HL-60/S4 (cell line): ENCODE results near the gene RPUSD1.
"Not testable (repeated sequence)": the region's sequence is repeated elsewhere in the genome, so short reads cannot be mapped to it uniquely, and the experiment has no call there.

Experiments used
- in situ Hi-C: fragments of 300-500 bp; cut with MboI; formaldehyde crosslinking; loops from 2 replicates; pipeline ENCODE4 v1.14.3; 2022; ENCODE audit warnings: low sequenced_read_pairs

The RPUSD1 gene

DNA sequence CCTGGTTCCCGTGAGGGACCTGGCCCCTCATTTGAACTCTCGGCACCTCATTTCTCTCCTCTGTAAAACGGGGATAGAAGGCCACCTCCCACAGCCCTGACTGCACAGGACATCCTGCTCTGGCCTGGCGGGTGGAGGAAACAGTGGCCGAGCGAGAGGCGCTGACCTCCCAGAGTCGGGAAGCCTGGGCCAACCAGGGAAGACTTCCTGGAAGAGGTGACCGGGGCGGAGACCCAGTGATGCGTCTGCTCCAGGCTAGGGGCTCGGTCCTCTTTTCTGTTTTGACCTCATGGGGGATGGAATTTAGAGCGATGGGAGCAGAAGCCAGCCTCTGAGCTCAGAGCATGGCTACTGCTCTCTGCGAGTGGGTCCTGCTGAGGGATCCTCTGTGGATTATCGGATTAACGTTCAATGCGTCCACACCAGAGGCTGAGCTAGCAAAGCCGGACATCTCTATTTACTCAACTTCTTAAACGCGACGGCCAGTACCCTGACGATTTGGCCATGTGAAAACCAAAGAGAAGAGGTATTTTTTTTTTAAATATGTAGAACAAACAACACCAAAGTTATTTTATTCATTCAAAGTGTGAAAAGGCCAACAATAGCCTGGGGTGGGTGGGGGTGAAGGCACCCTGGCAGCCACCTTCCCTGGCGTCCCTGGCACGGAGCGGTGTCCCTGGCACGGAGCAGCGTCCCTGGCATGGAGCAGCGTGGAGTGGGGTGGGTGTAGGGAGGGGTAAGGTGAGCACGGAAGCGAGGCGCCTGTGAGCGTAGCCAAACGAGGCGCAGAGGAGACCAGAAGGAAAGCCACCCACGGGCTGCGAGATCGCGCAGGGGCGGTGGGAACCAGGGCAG is 36.8 kb downstream of the RPUSD1 start:
- in situ Hi-C loops: no loop called here

DNA sequence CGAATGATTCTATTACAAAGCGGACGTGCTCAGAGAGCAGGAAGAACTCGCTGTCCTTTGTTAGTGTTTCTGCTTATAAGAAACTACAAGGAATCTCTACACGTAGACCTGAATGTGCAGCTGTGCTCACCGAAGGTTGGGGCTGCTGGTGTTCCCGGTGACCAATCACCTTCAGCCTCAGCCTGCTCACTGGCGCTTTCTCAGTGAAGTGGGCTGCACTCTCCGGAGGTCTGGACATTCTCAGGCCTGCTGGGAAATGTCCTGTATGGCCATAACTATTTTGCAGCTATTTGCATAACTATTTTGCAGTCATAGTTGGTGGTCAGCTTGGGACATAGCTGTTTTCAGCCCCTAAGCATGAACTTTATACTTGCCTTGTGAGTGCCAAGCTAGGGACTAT is 37.7 kb downstream of the RPUSD1 start:
- in situ Hi-C loops: no loop called here

DNA sequence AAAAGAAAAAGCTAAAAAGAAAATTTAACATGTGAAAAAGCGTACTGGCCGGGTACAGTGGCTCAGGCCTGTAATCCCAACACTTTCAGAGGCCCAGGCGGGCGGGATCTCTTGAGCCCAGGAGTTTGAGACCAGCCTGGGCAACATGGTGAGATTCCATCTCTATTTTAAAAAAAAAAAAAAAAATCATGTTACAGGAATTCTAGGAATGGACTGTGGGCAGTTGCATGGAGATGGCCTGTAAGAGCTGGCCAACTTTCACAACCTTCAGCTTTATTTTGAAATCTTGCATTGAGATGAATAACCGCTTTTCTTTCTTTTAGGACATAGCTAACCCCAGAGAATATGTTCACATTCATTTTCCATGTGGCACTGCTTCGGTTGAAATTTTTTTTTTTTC is 39.2 kb downstream of the RPUSD1 start:
- in situ Hi-C loops: no loop called here

DNA sequence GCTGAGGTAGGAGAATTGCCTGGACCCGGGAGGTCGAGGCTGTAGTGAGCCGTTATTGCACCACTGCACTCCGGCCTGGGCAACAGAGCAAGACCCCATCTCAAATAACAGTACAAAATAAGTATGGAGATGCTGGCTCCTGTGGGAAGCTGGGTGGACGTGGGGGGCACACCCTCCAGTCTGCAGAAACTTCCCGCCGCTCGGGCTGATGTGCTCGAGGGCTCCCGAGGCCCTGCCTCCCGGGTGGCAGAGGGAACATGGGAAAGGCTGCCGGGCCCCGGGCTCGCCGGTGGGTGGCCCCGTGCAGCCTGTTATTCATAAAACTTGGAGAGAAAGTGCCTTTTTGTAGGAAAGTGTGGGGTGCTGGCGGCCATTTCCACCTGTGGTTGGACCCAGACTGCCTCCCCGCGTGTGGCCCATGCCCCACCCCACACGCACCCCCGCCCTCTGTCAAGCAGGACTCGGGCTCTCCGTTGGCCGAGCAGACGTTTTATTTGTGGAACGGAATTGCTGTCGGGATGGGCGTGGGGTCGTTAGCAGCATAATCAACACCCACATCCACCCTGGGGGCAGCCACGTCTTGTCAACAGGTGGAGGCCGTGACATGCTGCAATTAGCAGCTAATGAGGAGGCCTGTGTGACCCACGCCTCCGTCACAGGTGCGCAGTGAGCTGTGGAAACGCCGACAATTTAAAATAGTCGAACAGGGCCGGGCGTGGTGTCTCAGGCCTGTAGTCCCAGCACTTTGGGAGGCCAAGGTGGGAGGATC is 40.0 kb downstream of the RPUSD1 start:
- in situ Hi-C loops: no loop called here

DNA sequence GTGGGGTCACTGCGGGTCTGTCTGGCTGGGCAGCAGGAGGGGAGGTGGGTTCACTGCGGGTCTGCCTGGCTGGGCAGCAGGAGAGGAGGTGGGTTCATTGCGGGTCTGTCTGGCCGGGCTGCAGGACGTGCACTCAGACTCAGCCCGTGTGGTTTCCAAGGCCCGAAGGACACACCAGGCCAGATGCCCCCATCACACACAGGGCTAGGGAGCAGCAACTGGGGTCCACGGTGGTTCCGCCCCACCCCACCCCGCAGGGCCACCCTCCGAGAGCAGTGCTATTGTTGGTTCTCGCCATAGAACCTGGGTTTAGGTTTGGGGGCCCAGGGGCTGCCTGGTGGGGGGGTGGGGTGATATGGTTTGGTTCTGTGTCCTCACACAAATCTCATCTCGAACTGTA is 41.5 kb downstream of the RPUSD1 start:
- in situ Hi-C loops: no loop called here

DNA sequence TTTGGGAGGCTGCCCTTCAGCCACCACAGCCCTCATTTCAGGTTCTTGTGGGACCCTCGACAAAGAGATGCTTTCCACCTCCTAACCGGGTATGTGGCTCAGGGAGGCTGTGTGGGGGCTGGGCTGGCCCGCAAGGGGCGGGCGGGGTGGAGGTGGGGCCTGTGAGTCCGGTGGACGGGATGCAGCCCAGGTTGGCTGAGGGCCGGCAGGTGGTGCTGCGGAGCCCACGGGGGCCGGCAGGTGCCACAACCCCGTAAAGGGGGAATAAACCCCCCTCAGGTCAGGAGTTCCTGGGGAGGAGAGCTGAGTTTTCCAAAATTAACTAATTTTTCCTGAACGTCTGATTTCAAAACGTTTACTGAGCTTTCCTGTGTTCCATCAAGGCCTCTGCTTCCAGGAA is 42.4 kb downstream of the RPUSD1 start:
- in situ Hi-C loops: no loop called here

DNA sequence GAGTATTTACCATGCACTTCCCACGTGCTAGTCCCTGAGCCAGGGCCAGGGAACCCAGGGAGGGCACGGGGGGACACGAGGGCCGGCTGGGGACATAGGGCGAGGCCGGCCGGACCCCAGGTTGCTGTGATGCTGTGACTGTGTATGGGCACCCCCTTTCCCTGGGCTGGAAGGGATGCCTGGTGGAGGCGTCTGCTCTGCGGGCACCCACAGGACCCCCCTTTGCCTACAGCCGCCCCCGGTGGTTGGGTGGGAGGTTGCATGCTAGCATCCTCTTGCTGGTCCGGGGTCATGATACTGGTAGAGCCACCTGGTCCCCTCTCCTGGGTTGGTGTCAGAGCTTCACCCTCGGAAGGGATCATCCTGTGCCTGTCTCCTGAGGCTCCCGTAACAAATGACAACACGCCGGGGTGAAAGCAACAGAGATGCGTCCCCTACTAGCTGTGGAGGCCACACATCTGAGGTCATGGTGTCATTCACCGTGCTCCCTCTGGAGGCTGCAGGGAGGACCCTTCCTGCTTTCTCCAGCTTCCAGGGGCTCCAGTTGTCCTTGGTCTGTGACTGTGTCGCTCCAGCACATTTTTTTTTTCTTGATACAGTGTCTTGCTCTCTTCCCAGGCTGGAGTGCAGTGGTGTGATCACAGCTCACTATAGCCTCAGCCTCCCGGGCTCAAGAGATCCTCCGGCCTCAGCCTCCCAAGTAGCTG is 44.2 kb downstream of the RPUSD1 start:
- in situ Hi-C loops: no loop called here

DNA sequence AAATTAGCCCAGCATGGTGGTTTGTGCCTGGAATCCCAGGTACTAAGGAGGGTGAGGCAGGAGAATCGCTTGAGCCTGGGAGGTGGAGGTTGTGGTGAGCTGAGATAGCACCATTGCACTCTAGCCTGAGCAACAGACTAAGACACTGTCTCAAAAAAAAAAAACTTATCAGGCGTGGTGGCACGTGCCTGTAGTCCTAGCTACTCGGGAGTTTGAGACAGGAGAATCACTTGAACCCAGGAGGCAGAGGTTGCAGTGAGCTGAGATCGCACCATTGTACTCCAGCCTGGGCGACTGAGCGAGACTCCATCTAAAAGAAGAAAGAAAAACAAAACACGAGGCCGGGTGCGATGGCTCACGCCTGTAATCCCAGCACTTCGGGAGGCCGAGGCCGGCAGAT is 45.3 kb downstream of the RPUSD1 start:
- in situ Hi-C loops: not testable (repeated sequence)

DNA sequence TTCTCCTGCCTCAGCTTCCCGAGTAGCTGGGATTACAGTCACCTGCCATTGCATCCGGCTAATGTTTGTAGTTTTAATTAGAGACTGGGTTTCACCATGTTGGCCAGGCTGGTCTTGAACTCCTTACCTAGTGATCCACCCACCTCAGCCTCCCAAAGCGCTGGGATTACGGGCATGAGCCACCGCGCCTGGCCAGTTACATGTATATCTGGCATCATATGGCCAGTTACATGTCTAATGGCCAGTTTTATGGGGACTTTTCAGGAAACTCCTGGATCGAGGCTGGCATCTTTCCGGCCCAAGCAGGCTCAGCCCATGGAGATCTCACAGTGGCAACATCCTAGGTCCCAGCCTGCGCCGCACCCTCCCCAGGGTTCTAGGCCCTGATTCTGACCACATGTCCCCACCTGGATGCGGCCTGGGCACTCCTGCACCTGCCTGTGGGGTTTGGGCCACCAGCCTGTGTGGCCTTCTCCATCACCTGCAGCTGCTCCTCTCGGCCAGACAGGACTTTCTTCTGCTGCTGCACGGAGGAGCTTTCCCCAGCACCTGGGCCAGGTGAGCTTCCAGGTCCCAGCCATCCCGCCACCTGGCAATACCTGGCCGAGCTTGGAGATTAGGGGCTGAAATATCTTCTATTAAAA is 46.1 kb downstream of the RPUSD1 start:
- in situ Hi-C loops: no loop called here

DNA sequence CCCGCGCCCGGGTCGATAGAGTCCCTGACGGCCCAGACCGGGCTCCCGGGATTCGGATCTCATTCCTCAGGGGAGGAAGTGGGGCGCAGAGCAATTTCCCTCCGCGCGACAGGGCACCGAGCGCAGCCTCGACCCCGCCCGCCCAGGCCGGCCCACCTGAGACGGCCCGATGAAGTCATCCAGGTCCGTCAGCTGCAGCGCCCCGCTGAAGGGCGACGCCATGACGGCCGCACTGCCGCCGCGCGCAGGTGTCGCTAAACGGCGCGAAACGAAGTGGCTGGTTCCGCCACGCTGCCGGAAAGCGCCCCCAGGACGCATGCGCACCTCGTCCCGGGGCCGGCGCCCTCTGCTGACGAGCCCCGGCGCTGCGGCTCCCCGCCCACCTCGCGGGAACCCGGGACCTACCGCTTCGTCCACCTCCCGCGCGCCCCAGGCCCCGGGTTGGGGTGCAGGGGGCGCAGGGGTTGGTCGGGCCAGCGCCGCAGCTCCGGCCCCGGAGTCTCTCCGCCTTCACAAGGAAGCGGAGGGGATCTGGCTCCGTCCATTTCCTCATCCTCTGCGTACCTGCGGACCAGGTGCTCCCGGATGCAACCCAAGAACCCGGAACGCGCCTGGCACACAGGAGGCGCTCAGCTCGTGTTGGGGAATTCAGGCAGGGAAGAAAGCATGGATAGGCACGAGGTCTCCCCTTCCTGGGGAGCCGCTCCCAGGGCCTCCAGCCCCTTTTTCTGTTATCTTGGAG is 47.2 kb downstream of the RPUSD1 start, which contains the start of gene CIAO3:
Gene CIAO3 (minus strand): TSS at position 234 of the 742 bp plus-strand sequence. CDS start 12 bp downstream, at position 222.
- in situ Hi-C loops: no loop called here

DNA sequence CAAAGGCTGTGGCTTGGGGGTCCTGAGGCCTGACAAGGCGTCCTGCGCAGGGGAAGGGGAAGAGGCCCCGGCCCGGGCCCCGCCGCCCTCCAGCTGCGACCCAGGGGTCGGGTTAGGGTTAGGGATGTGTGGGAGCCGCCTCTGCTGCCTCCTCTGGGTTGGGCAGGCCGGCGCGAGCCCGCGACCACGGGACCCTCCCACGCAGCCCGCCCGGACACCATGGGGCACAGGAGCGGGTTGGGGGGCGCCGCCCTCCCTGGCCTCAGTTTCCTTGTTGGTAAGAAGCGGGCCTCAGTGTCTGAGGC is 47.8 kb downstream of the RPUSD1 start:
- in situ Hi-C loops: no loop called here

DNA sequence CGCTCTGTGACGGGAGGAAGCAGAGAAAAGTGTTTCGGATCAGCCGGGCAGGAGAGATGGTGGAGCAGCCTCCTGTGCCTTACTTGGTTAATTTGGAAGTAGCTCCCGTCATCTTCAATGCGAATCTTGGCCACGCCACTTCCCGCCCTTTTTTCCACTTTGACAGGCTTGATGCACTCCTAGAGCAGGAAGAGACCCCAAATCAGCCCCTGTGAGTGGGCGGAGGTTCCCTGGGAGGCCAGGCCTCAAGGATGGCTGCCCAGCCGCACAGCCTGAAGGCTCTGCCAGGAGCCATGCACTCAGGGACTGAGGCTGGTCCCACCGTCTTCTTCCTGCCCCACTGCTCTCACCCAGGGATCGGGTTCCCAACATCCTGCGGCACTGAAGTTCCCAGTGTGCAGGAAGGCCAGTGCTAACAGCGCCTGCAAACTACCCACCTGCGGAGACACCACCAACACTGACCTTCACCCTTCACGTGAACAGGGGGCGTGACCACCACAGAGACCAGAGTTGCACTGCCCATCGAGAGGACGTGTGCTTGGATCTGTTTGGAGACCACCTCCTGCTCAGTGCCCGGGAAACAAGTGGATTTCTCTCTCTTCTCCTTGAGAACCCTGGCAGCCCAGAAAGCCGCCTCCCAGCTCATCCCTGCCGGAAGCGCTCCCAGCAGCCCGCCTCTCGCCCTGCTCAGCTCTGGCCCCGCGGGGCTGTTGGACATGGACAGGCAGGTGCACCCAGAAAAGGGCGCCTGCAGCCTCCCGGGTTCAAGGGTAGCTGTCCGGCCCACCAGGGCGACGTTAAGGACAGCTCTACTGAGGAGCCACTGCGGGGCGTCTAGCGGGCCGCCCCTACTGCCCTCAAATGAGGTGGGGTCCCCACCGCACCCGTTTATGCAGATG is 48.4 kb downstream of the RPUSD1 start:
- in situ Hi-C loops: no loop called here

DNA sequence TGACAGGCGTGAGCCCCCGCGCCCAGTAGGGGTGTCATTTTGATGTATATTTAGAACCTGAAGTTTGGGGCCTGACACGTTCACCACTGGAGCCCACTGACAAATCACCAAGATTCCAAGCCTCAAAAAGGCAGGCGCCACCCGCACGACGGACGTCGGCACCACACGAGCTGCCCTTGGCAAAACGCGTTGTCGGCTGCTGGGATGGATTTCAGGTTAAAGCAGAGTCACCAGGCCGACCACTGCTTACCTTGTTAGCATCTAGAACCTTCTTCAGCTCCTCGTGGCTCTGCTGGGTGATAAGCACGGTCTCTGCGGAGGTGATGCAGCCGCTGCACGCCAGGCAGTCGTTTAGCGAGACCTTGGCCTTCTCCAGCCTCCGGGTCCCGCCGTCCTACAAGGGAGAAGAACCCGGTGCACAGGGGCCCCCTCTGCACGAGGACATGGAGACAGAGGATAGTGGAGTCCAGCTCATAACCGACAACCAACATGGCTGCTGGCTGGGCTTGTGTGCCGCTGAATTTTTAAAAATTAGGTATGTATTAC is 51.2 kb downstream of the RPUSD1 start:
- in situ Hi-C loops: no loop called here

DNA sequence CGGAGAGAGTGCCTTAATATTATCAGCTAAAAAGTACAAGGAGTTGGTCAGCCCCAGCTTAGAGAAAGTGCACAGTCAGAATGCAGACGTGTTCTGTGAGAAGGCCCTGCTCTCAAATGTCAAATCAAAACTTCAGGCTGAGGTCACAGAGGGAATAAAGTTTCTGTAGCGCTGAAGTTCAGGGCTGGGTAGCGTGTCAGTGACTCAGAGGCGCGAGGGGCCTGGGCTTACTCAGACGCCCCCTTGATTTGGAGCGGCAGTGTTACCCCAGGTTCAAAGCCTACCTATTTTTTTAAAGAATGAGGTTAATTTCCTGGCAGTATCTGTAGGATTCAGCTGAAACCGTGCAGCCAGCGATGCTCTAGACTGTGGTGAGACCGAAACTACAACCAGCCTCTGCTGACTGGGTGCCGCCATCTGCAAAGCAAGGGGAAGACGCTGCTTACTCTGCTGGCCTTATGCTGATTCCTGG is 52.2 kb downstream of the RPUSD1 start:
- in situ Hi-C loops: no loop called here

DNA sequence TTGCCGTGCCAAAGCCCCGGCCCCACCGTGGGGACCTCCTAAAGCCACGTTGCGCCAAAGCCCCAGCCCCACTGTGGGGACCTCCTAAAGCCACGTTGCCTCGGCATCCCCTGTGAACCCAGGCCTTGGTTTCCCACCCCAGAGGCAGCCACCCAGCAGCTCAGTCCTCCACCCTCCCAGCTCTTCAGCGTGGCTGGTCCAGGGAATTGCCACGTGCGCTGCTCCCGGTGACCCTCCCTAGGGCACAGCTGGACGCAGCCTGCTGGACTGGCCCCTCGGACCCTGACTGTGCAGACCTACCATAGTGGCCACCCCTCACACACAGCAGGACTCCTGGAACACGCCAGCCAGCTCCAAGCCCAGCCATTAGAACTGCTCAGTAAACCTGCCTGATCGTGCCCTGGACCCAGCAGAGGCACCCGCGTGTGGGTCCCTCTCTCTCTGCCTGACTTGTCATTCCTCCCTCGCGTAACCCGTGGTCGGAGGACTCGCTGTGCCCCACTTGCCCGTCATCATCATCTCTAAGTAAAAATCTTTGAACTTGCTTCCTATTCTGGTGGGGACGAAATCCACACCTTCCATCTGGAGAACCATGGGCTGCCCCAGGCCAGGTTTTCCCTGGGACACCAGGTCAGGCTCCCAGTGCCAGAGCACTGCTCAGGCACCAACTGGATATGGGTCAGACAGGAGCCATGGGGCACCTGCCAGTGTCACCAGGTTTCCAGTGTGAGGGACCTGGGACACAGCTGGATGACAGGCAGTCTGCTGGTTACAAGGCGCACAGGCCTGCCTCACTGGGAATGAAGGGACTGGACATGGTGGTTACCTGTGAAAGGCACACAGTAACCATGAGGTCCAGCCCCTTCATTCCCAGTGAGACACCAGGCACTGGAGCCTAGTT is 53.0 kb downstream of the RPUSD1 start:
- in situ Hi-C loops: no loop called here
